IMR-90 (cell line): ENCODE results near the gene FOSL1. TPM values are rescaled to one million over a fixed set of nuclear protein-coding genes. Genes with fewer than 3 reads are reported as not detected.

Experiments
- ATAC-seq: fragments of 200-7000 bp; cut with Tn5 transposase; 2 replicates; pipeline ENCODE4 v1.9.1; 2020; ENCODE audit warnings: low read depth, mild to moderate bottlenecking, moderate library complexity
- BruUV-seq: library from RNA; stranded (reverse); fragments of 400-500 nt; replicated peaks from 2 replicates; lab custom pipeline; 2021; lab: Mats Ljungman, UMichigan
- CTCF ChIA-PET: fragments of 300-600 bp; formaldehyde crosslinking; extraction: SDS; loops from one replicate; lab custom pipeline; 2021; ENCODE audit warnings: antibody characterized with exemption; lab: Yijun Ruan, JAX
- POLR2A ChIA-PET: fragments of 300-600 bp; sonication (Branson Sonifier 250); formaldehyde crosslinking; loops from one replicate; lab custom pipeline; 2022; ENCODE audit warnings: antibody characterized with exemption; ENCODE audit not compliant: unreplicated experiment; lab: Charles Lee
- DNase-seq: peaks from one replicate; pipeline ENCODE4 v3.0.0; 2013
- H2AFZ ChIP-seq: replicated peaks from 2 replicates; pipeline ENCODE3; 2013; ENCODE audit warnings: low read length, mild to moderate bottlenecking; ENCODE audit not compliant: poor library complexity
- H2AK5ac ChIP-seq: 2 replicates; pipeline ENCODE4 v1.6.1; 2013; ENCODE audit warnings: low read depth, low read length, inconsistent platforms
- H2AK9ac ChIP-seq: replicated peaks from 2 replicates; pipeline ENCODE3; 2013; ENCODE audit warnings: mild to moderate bottlenecking, low read depth, low read length, moderate library complexity; ENCODE audit not compliant: poor library complexity
- H2BK120ac ChIP-seq: 2 replicates; pipeline ENCODE4 v1.6.1; 2013; ENCODE audit warnings: low read depth, low read length, inconsistent platforms
- H2BK15ac ChIP-seq: 3 replicates; pipeline ENCODE4 v1.6.1; 2013; ENCODE audit warnings: low read depth, low read length, inconsistent platforms
- H2BK20ac ChIP-seq: 2 replicates; pipeline ENCODE4 v1.6.1; 2013; ENCODE audit warnings: low read depth, mild to moderate bottlenecking, inconsistent platforms, low read length, moderate library complexity
- H2BK5ac ChIP-seq: 2 replicates; pipeline ENCODE4 v1.6.1; 2013; ENCODE audit warnings: mild to moderate bottlenecking, low read depth, low read length, inconsistent platforms; ENCODE audit not compliant: poor library complexity, severe bottlenecking
- H3K14ac ChIP-seq: replicated peaks from 2 replicates; pipeline ENCODE4 v1.6.1; 2013; ENCODE audit warnings: low read depth, low read length, inconsistent platforms
- H3K18ac ChIP-seq: 2 replicates; pipeline ENCODE4 v1.6.1; 2013; ENCODE audit warnings: low read depth, low read length, control low read depth
- H3K23ac ChIP-seq: 2 replicates; pipeline ENCODE4 v1.6.1; 2013; ENCODE audit warnings: low read depth, low read length, inconsistent platforms
- H3K27ac ChIP-seq: 2 replicates; pipeline ENCODE4 v1.5.1; 2013; ENCODE audit warnings: mild to moderate bottlenecking, control low read depth, low read length; ENCODE audit not compliant: insufficient read depth
- H3K27me3 ChIP-seq: 2 replicates; pipeline ENCODE4 v1.6.1; 2013; ENCODE audit warnings: low read length; ENCODE audit not compliant: control insufficient read depth, insufficient read depth
- H3K36me3 ChIP-seq: 2 replicates; pipeline ENCODE4 v1.6.1; 2013; ENCODE audit warnings: low read length, mixed read lengths; ENCODE audit not compliant: control insufficient read depth, insufficient read depth
- H3K4ac ChIP-seq: 2 replicates; pipeline ENCODE4 v1.6.1; 2013; ENCODE audit warnings: low read depth, low read length, inconsistent platforms
- H3K4me1 ChIP-seq: 2 replicates; pipeline ENCODE4 v1.6.1; 2013; ENCODE audit warnings: low read length, mixed read lengths; ENCODE audit not compliant: control insufficient read depth, insufficient read depth
- H3K4me2 ChIP-seq: 2 replicates; pipeline ENCODE4 v1.6.1; 2013; ENCODE audit warnings: low read depth, mild to moderate bottlenecking, control low read depth, low read length, moderate library complexity
- H3K4me3 ChIP-seq: 2 replicates; pipeline ENCODE4 v1.5.1; 2013; ENCODE audit warnings: low read depth, mild to moderate bottlenecking, control low read depth, low read length, moderate library complexity; ENCODE audit not compliant: insufficient read depth
- H3K56ac ChIP-seq: 2 replicates; pipeline ENCODE4 v1.6.1; 2013; ENCODE audit warnings: low read length, inconsistent platforms; ENCODE audit not compliant: insufficient read depth; ENCODE audit errors: extremely low read depth
- H3K79me1 ChIP-seq, 2 experiments: 2 replicates each; pipeline ENCODE4 v1.6.1; 2013; ENCODE audit warnings: low read length in 2 of 2, inconsistent platforms in 1 of 2, low read depth in 1 of 2
- H3K9ac ChIP-seq: 2 replicates; pipeline ENCODE4 v1.6.1; 2013; ENCODE audit warnings: low read depth, low read length, control low read depth
- H3K9me1 ChIP-seq: 2 replicates; pipeline ENCODE4 v1.6.1; 2013; ENCODE audit warnings: low read length, inconsistent platforms; ENCODE audit not compliant: insufficient read depth
- H3K9me3 ChIP-seq: 2 replicates; pipeline ENCODE4 v1.6.1; 2013; ENCODE audit warnings: low read length; ENCODE audit not compliant: control insufficient read depth, insufficient read depth
- H4K20me1 ChIP-seq: 2 replicates; pipeline ENCODE4 v1.6.1; 2013; ENCODE audit warnings: low read length, inconsistent platforms; ENCODE audit not compliant: insufficient read depth
- H4K5ac ChIP-seq: 2 replicates; pipeline ENCODE4 v1.6.1; 2013; ENCODE audit warnings: mild to moderate bottlenecking, low read depth, low read length, control low read depth
- H4K8ac ChIP-seq, 2 experiments: 2 replicates each; pipeline ENCODE4 v1.6.1; 2013; ENCODE audit warnings: low read depth in 2 of 2, low read length in 2 of 2, control low read depth in 1 of 2, inconsistent platforms in 1 of 2
- H4K91ac ChIP-seq: 2 replicates; pipeline ENCODE4 v1.6.1; 2013; ENCODE audit warnings: low read depth, low read length, inconsistent platforms; ENCODE audit not compliant: insufficient read depth
- BHLHE40 ChIP-seq: fragments of 150-350 bp; IDR thresholded peaks from 2 replicates; pipeline ENCODE4 v1.6.1; 2016; ENCODE audit warnings: mild to moderate bottlenecking, low read depth, low read length
- FOS ChIP-seq: fragments of 150-350 bp; IDR thresholded peaks from 2 replicates; pipeline ENCODE4 v1.6.1; 2016; ENCODE audit warnings: low read depth, low read length
- MAFK ChIP-seq: IDR thresholded peaks from 2 replicates; pipeline ENCODE4 v1.6.1; 2012; ENCODE audit warnings: low read depth, low read length, improper control_type of control experiment
- MAZ ChIP-seq: IDR thresholded peaks from 2 replicates; pipeline ENCODE4 v1.6.1; 2012; ENCODE audit warnings: low read depth, mild to moderate bottlenecking, low read length, improper control_type of control experiment, moderate library complexity, borderline replicate concordance
- MXI1 ChIP-seq: IDR thresholded peaks from 2 replicates; pipeline ENCODE4 v1.6.1; 2012; ENCODE audit warnings: low read depth, mild to moderate bottlenecking, low read length, moderate library complexity, borderline replicate concordance
- NFE2L2 ChIP-seq: fragments of 150-350 bp; IDR thresholded peaks from 2 replicates; pipeline ENCODE4 v1.6.1; 2016; ENCODE audit warnings: low read depth, mild to moderate bottlenecking, low read length
- POLR2A ChIP-seq: IDR thresholded peaks from 2 replicates; pipeline ENCODE4 v1.6.1; 2012; ENCODE audit warnings: mild to moderate bottlenecking, low read depth, low read length
- RCOR1 ChIP-seq: IDR thresholded peaks from 2 replicates; pipeline ENCODE4 v1.6.1; 2012; ENCODE audit warnings: mild to moderate bottlenecking, low read length, improper control_type of control experiment; ENCODE audit not compliant: insufficient replicate concordance
- RFX5 ChIP-seq: IDR thresholded peaks from 2 replicates; pipeline ENCODE4 v1.8.0; 2012; ENCODE audit warnings: low read depth, mild to moderate bottlenecking, low read length, moderate library complexity
- SMC3 ChIP-seq: fragments of 150-350 bp; IDR thresholded peaks from 2 replicates; pipeline ENCODE4 v1.6.1; 2016; ENCODE audit warnings: low read depth, mild to moderate bottlenecking, antibody characterized with exemption, low read length, moderate library complexity
- USF2 ChIP-seq: fragments of 150-350 bp; IDR thresholded peaks from 2 replicates; pipeline ENCODE4 v1.6.1; 2017; ENCODE audit warnings: mild to moderate bottlenecking, antibody characterized with exemption, low read length, low read depth
- WGBS, 2 experiments: methylation state at CpG; one replicate each; pipeline versions ENCODE4 v1.1.5 to v1.1.7; 2013; ENCODE audit warnings: missing lambda C conversion rate in 2 of 2; ENCODE audit not compliant: insufficient read length in 1 of 2; ENCODE audit errors: extremely low coverage in 2 of 2; 5-methylcytosine and 5-hydroxymethylcytosine counted together
- dilution Hi-C: fragments of 300-500 bp; cut with HindIII; formaldehyde crosslinking; loops from one replicate; pipeline ENCODE4 v1.14.3; 2018; ENCODE audit warnings: low sequenced_read_pairs; ENCODE audit not compliant: unreplicated experiment
- in situ Hi-C: fragments of 300-500 bp; cut with MboI; formaldehyde crosslinking; loops from 3 replicates; pipeline ENCODE4 v1.14.3; 2019; ENCODE audit warnings: low sequenced_read_pairs, inconsistent platforms, mixed read lengths
- intact Hi-C: fragments of 100-400 bp; cut with micrococcal nuclease; formaldehyde crosslinking; loops from 2 replicates; pipeline ENCODE4 v1.10.0; 2022
- polyA plus RNA-seq, 3 experiments: library from polyadenylated mRNA; depleted of rRNA; stranded (reverse); fragments of >200 nt; gene quantifications; 2 replicates each; pipeline ENCODE4 v1.2.3, GENCODE V29; 2012; ENCODE audit warnings: low replicate concordance in 1 of 3
- total RNA-seq: library from RNA; depleted of rRNA; stranded (reverse); fragments of >200 nt; gene quantifications from 2 replicates; pipeline ENCODE4 v1.2.3, GENCODE V29; 2012
- TF ChIP-seq, protein P1 (sequence below): fragments of 150-350 bp; IDR thresholded peaks from 2 replicates; pipeline ENCODE4 v1.6.1; 2016; ENCODE audit warnings: low read depth, mild to moderate bottlenecking, low read length, moderate library complexity, borderline replicate concordance

The FOSL1 gene
- total and polyA plus RNA-seq, 2 of the 4 experiments (the other 2 are of a cell fraction) = 17.2 to 107 TPM

- peak; percentile 92 for TF ChIP-seq MAZ
- TF ChIP-seq MXI1 = no peak
- TF ChIP-seq RCOR1 = no peak
- TF ChIP-seq, protein P1, sequence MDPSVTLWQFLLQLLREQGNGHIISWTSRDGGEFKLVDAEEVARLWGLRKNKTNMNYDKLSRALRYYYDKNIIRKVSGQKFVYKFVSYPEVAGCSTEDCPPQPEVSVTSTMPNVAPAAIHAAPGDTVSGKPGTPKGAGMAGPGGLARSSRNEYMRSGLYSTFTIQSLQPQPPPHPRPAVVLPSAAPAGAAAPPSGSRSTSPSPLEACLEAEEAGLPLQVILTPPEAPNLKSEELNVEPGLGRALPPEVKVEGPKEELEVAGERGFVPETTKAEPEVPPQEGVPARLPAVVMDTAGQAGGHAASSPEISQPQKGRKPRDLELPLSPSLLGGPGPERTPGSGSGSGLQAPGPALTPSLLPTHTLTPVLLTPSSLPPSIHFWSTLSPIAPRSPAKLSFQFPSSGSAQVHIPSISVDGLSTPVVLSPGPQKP = no peak
- no peak for TF ChIP-seq RFX5
- TF ChIP-seq USF2 = no peak
- TF ChIP-seq MAFK = peak; percentile 78
- peak; percentile 47; the same call in 1 of the 2 replicates for TF ChIP-seq POLR2A
- TF ChIP-seq BHLHE40 = no peak
- peak; percentile 67 for TF ChIP-seq NFE2L2
- no peak for TF ChIP-seq SMC3
- peak; percentile 79; the same call in 1 of the 2 replicates for TF ChIP-seq FOS
- Histone ChIP-seq H3K9me1 (peaks cover 40% of the 10 kb centered on the region), H3K27ac (peak overlapping the region; percentile 88), H4K20me1 (no peaks in the 10 kb centered on the region), H2BK15ac (peak overlapping the region; percentile 100), H3K14ac (peak overlapping the region; percentile 97), H4K5ac (peak overlapping the region; percentile 91; the same call in 1 of the 2 replicates), H3K4me3 (no peak overlapping the region), H2AK5ac (peak overlapping the region; percentile 98), H4K8ac (peak overlapping the region; percentile 99), H3K23ac (peak overlapping the region; percentile 90), H3K4me2 (no peak overlapping the region; the same call in 1 of the 2 replicates), H3K18ac (peak overlapping the region; percentile 85), H3K9ac (peak overlapping the region; percentile 65), H2BK120ac (peak overlapping the region; percentile 100), H2AFZ (peak overlapping the region; percentile 76), H2AK9ac (peak overlapping the region; percentile 98), H3K56ac (peak overlapping the region; percentile 21), H3K9me3 (no peaks in the 10 kb centered on the region), H3K4ac (peak overlapping the region; percentile 100), H4K91ac (peak overlapping the region; percentile 99), H3K36me3 (peaks cover 11% of the 10 kb centered on the region), H3K4me1 (peaks cover 52% of the 10 kb centered on the region), H2BK20ac (peak overlapping the region; percentile 93), H2BK5ac (peak overlapping the region; percentile 100), H3K79me1 (peaks cover 23 to 81% of the 10 kb centered on the region in 2 experiments; a peak in 3 of 4 replicates), H3K27me3 (no peaks in the 10 kb centered on the region)
- in situ Hi-C loops (no loop called here), dilution Hi-C loops (no loop called here), intact Hi-C loops (no loop called here)
- no TSS peak for BruUV-seq
- CTCF ChIA-PET = no interaction called here
- 13% methylated on average over 2 of the region's 4 CpGs; no CpG with 5 or more reads in 1 of the 2 experiments for WGBS, 2 experiments
- DNase-seq (peak; percentile 91), ATAC-seq (no peak)
- POLR2A ChIA-PET = interaction anchor here (0.6 to 1.7 kb wide), 3 partner anchors 10 to 22 kb away, joined by 3 to 6 read pairs (median 4); partner anchors contain the start of gene CCDC85B
Measured at GRCh38 chr11:65912845-65913244, 12.7 kb upstream of the FOSL1 start.
